SK-N-SH (cell line): ENCODE results near the gene DNAJB6. TPM values are rescaled to one million over a fixed set of nuclear protein-coding genes. Genes with fewer than 3 reads are reported as not detected.

Source experiments
- CTCF ChIA-PET: fragments of 300-600, 350-600 bp; formaldehyde crosslinking; extraction: SDS; loops from one replicate; lab custom pipeline; 2021; lab: Yijun Ruan, JAX
- POLR2A ChIA-PET: fragments of 350-600 bp; sonication (Branson Sonifier 250); formaldehyde crosslinking; extraction: SDS; loops from one replicate; lab custom pipeline; 2020; ENCODE audit warnings: antibody characterized with exemption, inconsistent platforms; lab: Yijun Ruan, JAX
- DNase-seq: peaks from one replicate; pipeline ENCODE4 v3.0.0; 2012
- H2AFZ ChIP-seq: fragments of 200-600 bp; sonication (generic); 2 replicates; pipeline ENCODE4 v1.8.1; 2016; ENCODE audit warnings: antibody characterized with exemption, mild to moderate bottlenecking, low read depth
- H3F3A ChIP-seq: fragments of 200-600 bp; sonication (generic); replicated peaks from 2 replicates; pipeline ENCODE3; 2016; ENCODE audit warnings: antibody characterized with exemption, mild to moderate bottlenecking; ENCODE audit not compliant: insufficient read depth
- H3K27ac ChIP-seq, 2 experiments: fragments of 200-500 bp in 1 of 2; fragments of 200-600 bp in 1 of 2; sonication (Bioruptor generic) in 1 of 2; sonication (generic), shearing (Covaris generic) in 1 of 2; 2 replicates each; pipeline versions ENCODE4 v1.5.1 to v1.6.1; 2014 to 2016; ENCODE audit warnings: low read depth in 2 of 2, inconsistent platforms in 1 of 2, low read length in 1 of 2, mild to moderate bottlenecking in 1 of 2, mixed read lengths in 1 of 2
- H3K27me3 ChIP-seq: fragments of 200-600 bp; sonication (generic), shearing (Covaris generic); 2 replicates; pipeline ENCODE4 v1.6.1; 2016; ENCODE audit warnings: mixed run types; ENCODE audit not compliant: insufficient read depth
- H3K36me3 ChIP-seq, 2 experiments: fragments of 200-500 bp in 1 of 2; fragments of 200-600 bp in 1 of 2; sonication (Bioruptor generic) in 1 of 2; sonication (generic) in 1 of 2; replicated peaks in 1 of 2; 2 replicates each; pipeline versions ENCODE3 to v1.5.1; 2014 to 2016; ENCODE audit warnings: low read length in 1 of 2, mild to moderate bottlenecking in 1 of 2; ENCODE audit not compliant: insufficient read depth in 2 of 2, control insufficient read depth in 1 of 2
- H3K4me1 ChIP-seq, 2 experiments: fragments of 200-500 bp in 1 of 2; fragments of 200-600 bp in 1 of 2; sonication (Bioruptor generic) in 1 of 2; sonication (generic), shearing (Covaris generic) in 1 of 2; 2 replicates each; pipeline versions ENCODE4 v1.5.1 to v1.6.1; 2014 to 2016; ENCODE audit warnings: low read depth in 1 of 2, low read length in 1 of 2, mixed run types in 1 of 2; ENCODE audit not compliant: insufficient read depth in 2 of 2, control insufficient read depth in 1 of 2
- H3K4me2 ChIP-seq: fragments of 200-600 bp; sonication (generic), shearing (Covaris generic); 2 replicates; pipeline ENCODE4 v1.6.1; 2017; ENCODE audit warnings: mixed run types
- H3K4me3 ChIP-seq, 2 experiments: fragments of 200-500 bp in 1 of 2; fragments of 200-600 bp in 1 of 2; sonication (Bioruptor generic) in 1 of 2; sonication (generic), shearing (Covaris generic) in 1 of 2; 2 replicates each; pipeline versions ENCODE4 v1.5.1 to v1.8.1; 2014 to 2016; ENCODE audit warnings: low read depth in 2 of 2, inconsistent platforms in 1 of 2, low read length in 1 of 2, mild to moderate bottlenecking in 1 of 2, mixed read lengths in 1 of 2, moderate library complexity in 1 of 2
- H3K79me2 ChIP-seq: fragments of 200-600 bp; sonication (generic); 2 replicates; pipeline ENCODE4 v1.8.1; 2017; ENCODE audit warnings: mild to moderate bottlenecking; ENCODE audit not compliant: insufficient read depth
- H3K9ac ChIP-seq: fragments of 200-600 bp; sonication (generic); 2 replicates; pipeline ENCODE4 v1.6.1; 2017; ENCODE audit warnings: mixed run types
- H3K9me2 ChIP-seq: fragments of 200-600 bp; sonication (generic); 2 replicates; pipeline ENCODE4 v1.6.1; 2017; ENCODE audit warnings: mixed run types
- H3K9me3 ChIP-seq: fragments of 200-600 bp; sonication (generic); 2 replicates; pipeline ENCODE4 v1.6.1; 2017; ENCODE audit warnings: mixed run types, mild to moderate bottlenecking, moderate library complexity
- H4K20me1 ChIP-seq: fragments of 200-600 bp; sonication (generic); 2 replicates; pipeline ENCODE4 v1.6.1; 2017; ENCODE audit warnings: mild to moderate bottlenecking, mixed run types; ENCODE audit not compliant: insufficient read depth
- ELF1 ChIP-seq: IDR thresholded peaks from 2 replicates; pipeline ENCODE4 v1.4.0; 2012
- EP300 ChIP-seq, 2 experiments: IDR thresholded peaks; 2 replicates each; pipeline versions ENCODE4 v1.4.0 to v1.6.1; 2012; ENCODE audit warnings: borderline replicate concordance in 1 of 2, low read depth in 1 of 2, low read length in 1 of 2
- FOSL2 ChIP-seq: IDR thresholded peaks from 2 replicates; pipeline ENCODE4 v1.4.0; 2012; ENCODE audit warnings: low read depth, mild to moderate bottlenecking, moderate library complexity, borderline replicate concordance
- FOXJ3 ChIP-seq: sonication (generic); formaldehyde crosslinking; IDR thresholded peaks from 2 replicates; pipeline ENCODE4 v1.5.1; 2020; ENCODE audit warnings: mild to moderate bottlenecking, missing genetic modification reagents
- MEF2A ChIP-seq: IDR thresholded peaks from 2 replicates; pipeline ENCODE4 v1.4.0; 2012; ENCODE audit warnings: low read depth, borderline replicate concordance
- POLR2AphosphoS5 ChIP-seq: IDR thresholded peaks from 2 replicates; pipeline ENCODE4 v1.6.1; 2012; ENCODE audit warnings: low read depth, low read length
- SMC3 ChIP-seq: IDR thresholded peaks from 2 replicates; pipeline ENCODE4 v1.6.1; 2012; ENCODE audit warnings: low read depth, low read length, improper control_type of control experiment
- TEAD4 ChIP-seq: IDR thresholded peaks from 2 replicates; pipeline ENCODE4 v1.4.0; 2012; ENCODE audit warnings: mild to moderate bottlenecking, borderline replicate concordance; ENCODE audit not compliant: insufficient read depth
- WGBS: methylation state at CpG from one replicate; pipeline ENCODE4 v1.1.6; 2017; ENCODE audit warnings: low lambda C conversion rate; 5-methylcytosine and 5-hydroxymethylcytosine counted together
- polyA plus RNA-seq, 3 experiments: library from polyadenylated mRNA; depleted of rRNA; stranded (reverse); fragments of >200 nt; gene quantifications; 2 replicates each; pipeline ENCODE4 v1.2.3, GENCODE V29; 2012
- TF ChIP-seq, protein P1 (sequence below): IDR thresholded peaks from 2 replicates; pipeline ENCODE4; 2012
- TF ChIP-seq, protein P2 (sequence below): IDR thresholded peaks from 2 replicates; pipeline ENCODE4 v1.6.1; 2012; ENCODE audit warnings: mild to moderate bottlenecking, low read depth, low read length, moderate library complexity
- TF ChIP-seq, protein P3 (sequence below): IDR thresholded peaks from 2 replicates; pipeline ENCODE4 v1.4.0; 2012; ENCODE audit warnings: low read depth, borderline replicate concordance
- TF ChIP-seq, protein P4 (sequence below): IDR thresholded peaks from 2 replicates; pipeline ENCODE4 v1.4.0; 2012; ENCODE audit warnings: low read depth, borderline replicate concordance
- TF ChIP-seq, protein P5 (sequence below): fragments of 150-350 bp; IDR thresholded peaks from 2 replicates; pipeline ENCODE4 v1.6.1; 2017; ENCODE audit warnings: antibody characterized with exemption, low read length, low read depth, borderline replicate concordance
- TF ChIP-seq, protein P6 (sequence below): fragments of 150-350 bp; IDR thresholded peaks from 2 replicates; pipeline ENCODE4 v1.6.1; 2016; ENCODE audit warnings: mild to moderate bottlenecking, low read depth, low read length

The DNAJB6 gene
- polyA plus RNA-seq, 1 of the 3 experiments (the other 2 are of a cell fraction): 176 TPM

DNA sequence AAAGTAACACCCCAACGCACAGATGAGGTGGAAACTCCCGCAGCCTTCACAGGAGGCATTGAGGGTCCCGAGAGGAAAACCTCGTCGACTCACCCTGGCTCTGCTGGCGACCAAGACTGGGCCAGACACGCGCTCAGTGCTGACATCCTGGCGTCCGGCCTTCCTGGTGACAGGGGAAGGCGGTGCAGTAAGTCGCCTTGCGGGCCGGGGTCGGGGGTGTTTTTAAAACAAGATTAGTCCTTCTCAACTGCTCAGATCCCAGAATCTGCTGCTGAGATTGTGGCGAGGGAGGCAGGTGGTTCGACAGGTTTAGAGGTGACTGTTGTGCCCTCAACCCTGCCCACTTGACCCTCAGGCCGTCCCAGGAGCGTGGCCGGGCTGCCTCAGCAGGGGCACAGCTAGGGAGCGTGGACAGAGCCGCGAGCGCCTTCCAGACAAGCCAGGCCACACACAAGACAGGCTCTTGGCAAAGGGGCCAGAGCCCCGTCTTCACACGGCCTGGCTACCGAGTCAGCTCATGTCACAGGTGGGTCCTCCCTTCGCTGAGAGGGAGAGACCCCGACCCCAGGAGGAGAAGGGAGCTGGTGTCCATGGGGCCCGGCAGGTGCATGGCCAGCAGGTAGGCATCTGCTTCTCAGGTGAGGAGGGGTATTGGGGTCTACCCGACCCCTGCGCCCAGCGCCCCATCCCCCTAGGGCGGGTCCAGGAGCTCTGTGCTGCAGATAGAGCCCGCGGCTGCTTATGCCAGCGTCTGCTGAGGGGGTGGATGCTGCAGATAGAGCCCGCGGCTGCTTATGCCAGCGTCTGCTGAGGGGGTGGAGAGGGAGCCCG, 81.6 kb downstream of the DNAJB6 start:
- H3F3A ChIP-seq: no peaks in the 10 kb centered on the region
- DNase-seq: peak; percentile 65
- ChIA-PET CTCF (interaction anchor here (1.0 to 1.6 kb wide), 4 partner anchors 12 to 457 kb away, joined by 3 to 5 read pairs (median 4); no protein-coding TSS in a partner anchor), POLR2A (no interaction called here)
- H3K9me3 ChIP-seq: no peaks in the 10 kb centered on the region
- H3K9me2 ChIP-seq: no peaks in the 10 kb centered on the region
- no peaks in the 10 kb centered on the region for H3K27me3 ChIP-seq
- H3K36me3 ChIP-seq: peaks cover 11 to 53% of the 10 kb centered on the region in 2 experiments
- no peak overlapping the region for H3K9ac ChIP-seq
- H3K4me2 ChIP-seq: no peak overlapping the region
- no peak overlapping the region for H3K4me3 ChIP-seq
- no peak overlapping the region for H2AFZ ChIP-seq
- TF ChIP-seq, protein P1, sequence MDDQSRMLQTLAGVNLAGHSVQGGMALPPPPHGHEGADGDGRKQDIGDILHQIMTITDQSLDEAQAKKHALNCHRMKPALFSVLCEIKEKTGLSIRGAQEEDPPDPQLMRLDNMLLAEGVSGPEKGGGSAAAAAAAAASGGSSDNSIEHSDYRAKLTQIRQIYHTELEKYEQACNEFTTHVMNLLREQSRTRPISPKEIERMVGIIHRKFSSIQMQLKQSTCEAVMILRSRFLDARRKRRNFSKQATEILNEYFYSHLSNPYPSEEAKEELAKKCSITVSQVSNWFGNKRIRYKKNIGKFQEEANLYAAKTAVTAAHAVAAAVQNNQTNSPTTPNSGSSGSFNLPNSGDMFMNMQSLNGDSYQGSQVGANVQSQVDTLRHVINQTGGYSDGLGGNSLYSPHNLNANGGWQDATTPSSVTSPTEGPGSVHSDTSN: no peak
- TF ChIP-seq FOXJ3: no peak
- TF ChIP-seq MEF2A: no peak
- TF ChIP-seq, protein P2, sequence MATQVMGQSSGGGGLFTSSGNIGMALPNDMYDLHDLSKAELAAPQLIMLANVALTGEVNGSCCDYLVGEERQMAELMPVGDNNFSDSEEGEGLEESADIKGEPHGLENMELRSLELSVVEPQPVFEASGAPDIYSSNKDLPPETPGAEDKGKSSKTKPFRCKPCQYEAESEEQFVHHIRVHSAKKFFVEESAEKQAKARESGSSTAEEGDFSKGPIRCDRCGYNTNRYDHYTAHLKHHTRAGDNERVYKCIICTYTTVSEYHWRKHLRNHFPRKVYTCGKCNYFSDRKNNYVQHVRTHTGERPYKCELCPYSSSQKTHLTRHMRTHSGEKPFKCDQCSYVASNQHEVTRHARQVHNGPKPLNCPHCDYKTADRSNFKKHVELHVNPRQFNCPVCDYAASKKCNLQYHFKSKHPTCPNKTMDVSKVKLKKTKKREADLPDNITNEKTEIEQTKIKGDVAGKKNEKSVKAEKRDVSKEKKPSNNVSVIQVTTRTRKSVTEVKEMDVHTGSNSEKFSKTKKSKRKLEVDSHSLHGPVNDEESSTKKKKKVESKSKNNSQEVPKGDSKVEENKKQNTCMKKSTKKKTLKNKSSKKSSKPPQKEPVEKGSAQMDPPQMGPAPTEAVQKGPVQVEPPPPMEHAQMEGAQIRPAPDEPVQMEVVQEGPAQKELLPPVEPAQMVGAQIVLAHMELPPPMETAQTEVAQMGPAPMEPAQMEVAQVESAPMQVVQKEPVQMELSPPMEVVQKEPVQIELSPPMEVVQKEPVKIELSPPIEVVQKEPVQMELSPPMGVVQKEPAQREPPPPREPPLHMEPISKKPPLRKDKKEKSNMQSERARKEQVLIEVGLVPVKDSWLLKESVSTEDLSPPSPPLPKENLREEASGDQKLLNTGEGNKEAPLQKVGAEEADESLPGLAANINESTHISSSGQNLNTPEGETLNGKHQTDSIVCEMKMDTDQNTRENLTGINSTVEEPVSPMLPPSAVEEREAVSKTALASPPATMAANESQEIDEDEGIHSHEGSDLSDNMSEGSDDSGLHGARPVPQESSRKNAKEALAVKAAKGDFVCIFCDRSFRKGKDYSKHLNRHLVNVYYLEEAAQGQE: no peak
- no peak for TF ChIP-seq EP300 (IDR thresholded peaks at IDR 0.05; ENCODE audit: borderline replicate concordance in 1 of 2, low read depth in 1 of 2, low read length in 1 of 2)
- TF ChIP-seq SMC3: no peak
- TF ChIP-seq, protein P3, sequence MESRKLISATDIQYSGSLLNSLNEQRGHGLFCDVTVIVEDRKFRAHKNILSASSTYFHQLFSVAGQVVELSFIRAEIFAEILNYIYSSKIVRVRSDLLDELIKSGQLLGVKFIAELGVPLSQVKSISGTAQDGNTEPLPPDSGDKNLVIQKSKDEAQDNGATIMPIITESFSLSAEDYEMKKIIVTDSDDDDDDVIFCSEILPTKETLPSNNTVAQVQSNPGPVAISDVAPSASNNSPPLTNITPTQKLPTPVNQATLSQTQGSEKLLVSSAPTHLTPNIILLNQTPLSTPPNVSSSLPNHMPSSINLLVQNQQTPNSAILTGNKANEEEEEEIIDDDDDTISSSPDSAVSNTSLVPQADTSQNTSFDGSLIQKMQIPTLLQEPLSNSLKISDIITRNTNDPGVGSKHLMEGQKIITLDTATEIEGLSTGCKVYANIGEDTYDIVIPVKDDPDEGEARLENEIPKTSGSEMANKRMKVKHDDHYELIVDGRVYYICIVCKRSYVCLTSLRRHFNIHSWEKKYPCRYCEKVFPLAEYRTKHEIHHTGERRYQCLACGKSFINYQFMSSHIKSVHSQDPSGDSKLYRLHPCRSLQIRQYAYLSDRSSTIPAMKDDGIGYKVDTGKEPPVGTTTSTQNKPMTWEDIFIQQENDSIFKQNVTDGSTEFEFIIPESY: no peak
- H4K20me1 ChIP-seq: peaks cover 6% of the 10 kb centered on the region; the same call in 1 of the 2 replicates
- H3K4me1 ChIP-seq: peaks cover 0 to 8% of the 10 kb centered on the region in 2 experiments; a peak in 1 of 4 replicates
- 82% methylated on average over 35 of the region's 41 CpGs for WGBS
- H3K79me2 ChIP-seq: no peaks in the 10 kb centered on the region
- H3K27ac ChIP-seq: no peak overlapping the region

DNA sequence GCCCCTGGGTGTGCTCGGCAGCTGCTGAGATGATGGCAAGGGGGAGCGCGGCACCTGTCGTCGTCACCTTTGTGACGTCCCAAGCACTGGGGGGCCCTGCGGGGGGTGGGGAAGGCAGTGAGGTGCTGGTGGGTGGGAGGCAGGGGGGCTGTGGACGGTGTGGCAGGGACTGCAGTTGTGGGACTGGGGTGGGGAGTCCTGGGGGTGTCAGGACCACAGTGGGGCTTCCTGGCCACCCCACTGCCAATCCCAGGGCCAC, 82.2 kb downstream of the DNAJB6 start:
- Histone ChIP-seq H3K27me3 (no peaks in the 10 kb centered on the region), H3K9ac (no peak overlapping the region), H3F3A (no peaks in the 10 kb centered on the region), H4K20me1 (peaks cover 6% of the 10 kb centered on the region; the same call in 1 of the 2 replicates), H3K9me2 (no peaks in the 10 kb centered on the region), H3K4me1 (peaks cover 0 to 8% of the 10 kb centered on the region in 2 experiments; a peak in 1 of 4 replicates), H3K27ac (no peak overlapping the region), H3K4me2 (no peak overlapping the region), H3K79me2 (no peaks in the 10 kb centered on the region), H3K4me3 (no peak overlapping the region), H3K9me3 (no peaks in the 10 kb centered on the region), H3K36me3 (peaks cover 11 to 51% of the 10 kb centered on the region in 2 experiments), H2AFZ (no peak overlapping the region)
- no peak for DNase-seq
- CTCF ChIA-PET: interaction anchor here (1.1 to 1.6 kb wide), 2 partner anchors 12 to 14 kb away, joined by 4 to 5 read pairs; no protein-coding TSS in a partner anchor
- 78% methylated on average over 7 of the region's 8 CpGs for whole genome bisulfite sequencing
- POLR2A ChIA-PET: no interaction called here
- TF ChIP-seq EP300 (IDR thresholded peaks at IDR 0.05; ENCODE audit: borderline replicate concordance in 1 of 2, low read depth in 1 of 2, low read length in 1 of 2): no peak
- no peak for TF ChIP-seq ELF1
- TF ChIP-seq FOXJ3: no peak
- no peak for TF ChIP-seq POLR2AphosphoS5
- TF ChIP-seq TEAD4: no peak
- TF ChIP-seq FOSL2: no peak
- TF ChIP-seq, protein P4, sequence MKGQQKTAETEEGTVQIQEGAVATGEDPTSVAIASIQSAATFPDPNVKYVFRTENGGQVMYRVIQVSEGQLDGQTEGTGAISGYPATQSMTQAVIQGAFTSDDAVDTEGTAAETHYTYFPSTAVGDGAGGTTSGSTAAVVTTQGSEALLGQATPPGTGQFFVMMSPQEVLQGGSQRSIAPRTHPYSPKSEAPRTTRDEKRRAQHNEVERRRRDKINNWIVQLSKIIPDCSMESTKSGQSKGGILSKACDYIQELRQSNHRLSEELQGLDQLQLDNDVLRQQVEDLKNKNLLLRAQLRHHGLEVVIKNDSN: no peak
- TF ChIP-seq, protein P5, sequence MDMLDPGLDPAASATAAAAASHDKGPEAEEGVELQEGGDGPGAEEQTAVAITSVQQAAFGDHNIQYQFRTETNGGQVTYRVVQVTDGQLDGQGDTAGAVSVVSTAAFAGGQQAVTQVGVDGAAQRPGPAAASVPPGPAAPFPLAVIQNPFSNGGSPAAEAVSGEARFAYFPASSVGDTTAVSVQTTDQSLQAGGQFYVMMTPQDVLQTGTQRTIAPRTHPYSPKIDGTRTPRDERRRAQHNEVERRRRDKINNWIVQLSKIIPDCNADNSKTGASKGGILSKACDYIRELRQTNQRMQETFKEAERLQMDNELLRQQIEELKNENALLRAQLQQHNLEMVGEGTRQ: no peak
- TF ChIP-seq, protein P6, sequence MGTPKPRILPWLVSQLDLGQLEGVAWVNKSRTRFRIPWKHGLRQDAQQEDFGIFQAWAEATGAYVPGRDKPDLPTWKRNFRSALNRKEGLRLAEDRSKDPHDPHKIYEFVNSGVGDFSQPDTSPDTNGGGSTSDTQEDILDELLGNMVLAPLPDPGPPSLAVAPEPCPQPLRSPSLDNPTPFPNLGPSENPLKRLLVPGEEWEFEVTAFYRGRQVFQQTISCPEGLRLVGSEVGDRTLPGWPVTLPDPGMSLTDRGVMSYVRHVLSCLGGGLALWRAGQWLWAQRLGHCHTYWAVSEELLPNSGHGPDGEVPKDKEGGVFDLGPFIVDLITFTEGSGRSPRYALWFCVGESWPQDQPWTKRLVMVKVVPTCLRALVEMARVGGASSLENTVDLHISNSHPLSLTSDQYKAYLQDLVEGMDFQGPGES: no peak
